Measurements from ENCODE around the gene GH1.
"Not testable (repeated sequence)": the region's sequence is repeated elsewhere in the genome, so short reads cannot be mapped to it uniquely, and the experiment has no call there.

DNA sequence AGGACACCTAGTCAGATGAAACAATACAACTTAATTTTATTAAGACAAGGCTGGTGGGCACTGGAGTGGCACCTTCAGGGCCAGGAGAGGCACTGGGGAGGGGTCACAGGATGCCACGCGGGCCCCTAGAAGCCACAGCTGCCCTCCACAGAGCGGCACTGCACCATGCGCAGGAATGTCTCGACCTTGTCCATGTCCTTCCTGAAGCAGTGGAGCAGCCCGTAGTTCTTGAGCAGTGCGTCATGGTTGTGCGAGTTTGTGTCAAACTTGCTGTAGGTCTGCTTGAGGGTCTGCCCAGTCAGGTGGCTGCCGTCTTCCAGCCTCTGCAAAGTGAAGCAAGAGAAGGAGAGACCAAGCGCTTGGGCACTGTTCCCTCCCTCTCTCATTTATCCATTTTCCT is 9.1 kb downstream of the GH1 start:
- TF ChIP-seq POLR2A (conservative IDR thresholded peaks at IDR 0.05); CTCF (IDR thresholded peaks at IDR 0.05 in 2 of 3, conservative IDR thresholded peaks at IDR 0.05 in 1 of 3; ENCODE audit: insufficient read depth in 2 of 3, low read depth in 1 of 3, low read length in 3 of 3); EZH2 (IDR thresholded peaks at IDR 0.05; ENCODE audit: borderline replicate concordance, low read depth, low read length); ZKSCAN1 (IDR thresholded peaks at IDR 0.05; ENCODE audit: low read depth, low read length); MLX (CRISPR knock-in tag; conservative IDR thresholded peaks at IDR 0.05); BHLHE40 (IDR thresholded peaks at IDR 0.05; ENCODE audit: low read length); TARDBP (IDR thresholded peaks at IDR 0.05): not testable (repeated sequence)
- TF ChIP-seq, protein P1, sequence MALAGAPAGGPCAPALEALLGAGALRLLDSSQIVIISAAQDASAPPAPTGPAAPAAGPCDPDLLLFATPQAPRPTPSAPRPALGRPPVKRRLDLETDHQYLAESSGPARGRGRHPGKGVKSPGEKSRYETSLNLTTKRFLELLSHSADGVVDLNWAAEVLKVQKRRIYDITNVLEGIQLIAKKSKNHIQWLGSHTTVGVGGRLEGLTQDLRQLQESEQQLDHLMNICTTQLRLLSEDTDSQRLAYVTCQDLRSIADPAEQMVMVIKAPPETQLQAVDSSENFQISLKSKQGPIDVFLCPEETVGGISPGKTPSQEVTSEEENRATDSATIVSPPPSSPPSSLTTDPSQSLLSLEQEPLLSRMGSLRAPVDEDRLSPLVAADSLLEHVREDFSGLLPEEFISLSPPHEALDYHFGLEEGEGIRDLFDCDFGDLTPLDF (CRISPR knock-in tag; IDR thresholded peaks at IDR 0.05): not testable (repeated sequence)
- TF ChIP-seq, protein P2, sequence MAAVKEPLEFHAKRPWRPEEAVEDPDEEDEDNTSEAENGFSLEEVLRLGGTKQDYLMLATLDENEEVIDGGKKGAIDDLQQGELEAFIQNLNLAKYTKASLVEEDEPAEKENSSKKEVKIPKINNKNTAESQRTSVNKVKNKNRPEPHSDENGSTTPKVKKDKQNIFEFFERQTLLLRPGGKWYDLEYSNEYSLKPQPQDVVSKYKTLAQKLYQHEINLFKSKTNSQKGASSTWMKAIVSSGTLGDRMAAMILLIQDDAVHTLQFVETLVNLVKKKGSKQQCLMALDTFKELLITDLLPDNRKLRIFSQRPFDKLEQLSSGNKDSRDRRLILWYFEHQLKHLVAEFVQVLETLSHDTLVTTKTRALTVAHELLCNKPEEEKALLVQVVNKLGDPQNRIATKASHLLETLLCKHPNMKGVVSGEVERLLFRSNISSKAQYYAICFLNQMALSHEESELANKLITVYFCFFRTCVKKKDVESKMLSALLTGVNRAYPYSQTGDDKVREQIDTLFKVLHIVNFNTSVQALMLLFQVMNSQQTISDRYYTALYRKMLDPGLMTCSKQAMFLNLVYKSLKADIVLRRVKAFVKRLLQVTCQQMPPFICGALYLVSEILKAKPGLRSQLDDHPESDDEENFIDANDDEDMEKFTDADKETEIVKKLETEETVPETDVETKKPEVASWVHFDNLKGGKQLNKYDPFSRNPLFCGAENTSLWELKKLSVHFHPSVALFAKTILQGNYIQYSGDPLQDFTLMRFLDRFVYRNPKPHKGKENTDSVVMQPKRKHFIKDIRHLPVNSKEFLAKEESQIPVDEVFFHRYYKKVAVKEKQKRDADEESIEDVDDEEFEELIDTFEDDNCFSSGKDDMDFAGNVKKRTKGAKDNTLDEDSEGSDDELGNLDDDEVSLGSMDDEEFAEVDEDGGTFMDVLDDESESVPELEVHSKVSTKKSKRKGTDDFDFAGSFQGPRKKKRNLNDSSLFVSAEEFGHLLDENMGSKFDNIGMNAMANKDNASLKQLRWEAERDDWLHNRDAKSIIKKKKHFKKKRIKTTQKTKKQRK (IDR thresholded peaks at IDR 0.05; ENCODE audit: borderline replicate concordance, low read depth, low read length): not testable (repeated sequence)
- TF ChIP-seq, protein P3, sequence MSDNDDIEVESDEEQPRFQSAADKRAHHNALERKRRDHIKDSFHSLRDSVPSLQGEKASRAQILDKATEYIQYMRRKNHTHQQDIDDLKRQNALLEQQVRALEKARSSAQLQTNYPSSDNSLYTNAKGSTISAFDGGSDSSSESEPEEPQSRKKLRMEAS (CRISPR knock-in tag; IDR thresholded peaks at IDR 0.05): not testable (repeated sequence)

Measured in K562 (cell line).